Endothelial cell (in vitro differentiated cells): ENCODE data around the gene FLOT2. TPM values are rescaled to one million over a fixed set of nuclear protein-coding genes. Genes with fewer than 3 reads are reported as not detected.

Experiments used
- DNase-seq: peaks from one replicate; pipeline ENCODE4 v3.0.0; 2021; ENCODE audit warnings: low spot score
- H3K27ac Mint-ChIP-seq: one replicate; pipeline ENCODE4 v1.8.0; 2021; ENCODE audit warnings: mixed read lengths, inconsistent platforms; ENCODE audit not compliant: unreplicated experiment
- H3K27me3 Mint-ChIP-seq: one replicate; pipeline ENCODE4 v1.8.0; 2021; ENCODE audit warnings: mild to moderate bottlenecking, moderate library complexity, mixed read lengths, inconsistent platforms; ENCODE audit not compliant: unreplicated experiment
- H3K36me3 Mint-ChIP-seq: one replicate; pipeline ENCODE4 v1.8.0; 2021; ENCODE audit warnings: mild to moderate bottlenecking, low read depth, mixed read lengths, inconsistent platforms; ENCODE audit not compliant: unreplicated experiment
- H3K4me1 Mint-ChIP-seq: one replicate; pipeline ENCODE4 v1.8.0; 2021; ENCODE audit warnings: mild to moderate bottlenecking, mixed read lengths, inconsistent platforms; ENCODE audit not compliant: unreplicated experiment
- H3K4me3 Mint-ChIP-seq: one replicate; pipeline ENCODE4 v1.8.0; 2021; ENCODE audit warnings: mild to moderate bottlenecking, mixed read lengths, inconsistent platforms; ENCODE audit not compliant: unreplicated experiment
- H3K9me3 Mint-ChIP-seq: one replicate; pipeline ENCODE4 v1.8.0; 2021; ENCODE audit warnings: mixed read lengths, inconsistent platforms; ENCODE audit not compliant: unreplicated experiment
- microRNA-seq: library from miRNA; unstranded; fragments of <30 nt; microRNA quantifications from one replicate; pipeline ENCODE4, GENCODE V29; 2020; ENCODE audit not compliant: unreplicated experiment
- total RNA-seq: library from RNA; stranded (reverse); fragmentation: NEBNext Ultra II Directional; extraction: Animal tissue kit (Norgen Biotek cat#: 25700); gene quantifications from one replicate; pipeline ENCODE4 v1.2.1, GENCODE V29; 2021; ENCODE audit not compliant: unreplicated experiment
- TF ChIP-seq, protein P1 (sequence below): fragments of 200-600 bp; sonication (generic); IDR thresholded peaks from one replicate; pipeline ENCODE4 v1.5.0; 2021; ENCODE audit warnings: antibody characterized with exemption; ENCODE audit not compliant: unreplicated experiment

Gene FLOT2
- total RNA-seq, 1 donor from 2014 or later, result 156 TPM

DNA sequence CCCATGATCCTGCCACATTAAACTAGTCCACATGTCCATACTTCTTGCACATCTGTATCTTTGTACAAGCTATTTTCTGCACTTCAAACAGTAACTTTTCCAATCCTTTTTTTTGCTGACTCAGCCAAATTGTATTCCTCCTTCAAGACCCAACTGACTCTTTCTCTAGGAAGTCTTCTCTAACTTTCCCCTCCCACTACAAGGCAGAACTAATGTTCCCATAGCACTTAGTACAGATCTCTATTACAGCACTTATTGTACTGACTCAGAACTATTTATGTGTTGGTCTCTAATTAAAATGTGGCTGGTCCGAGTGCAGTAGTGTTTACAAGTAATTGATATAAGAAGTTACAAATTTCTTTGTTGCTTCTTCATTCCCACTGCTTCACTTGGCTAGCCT, 63.1 kb downstream of the FLOT2 start:
- peaks cover 19% of the 10 kb centered on the region for H3K36me3 Mint-ChIP-seq
- H3K9me3 Mint-ChIP-seq, result no peaks in the 10 kb centered on the region
- peak overlapping the region; percentile 1 for H3K4me3 Mint-ChIP-seq
- peaks cover 7% of the 10 kb centered on the region for H3K4me1 Mint-ChIP-seq
- DNase-seq, result no peak
- H3K27ac Mint-ChIP-seq, result peak overlapping the region; percentile 26
- H3K27me3 Mint-ChIP-seq, result no peaks in the 10 kb centered on the region
- TF ChIP-seq, protein P1, sequence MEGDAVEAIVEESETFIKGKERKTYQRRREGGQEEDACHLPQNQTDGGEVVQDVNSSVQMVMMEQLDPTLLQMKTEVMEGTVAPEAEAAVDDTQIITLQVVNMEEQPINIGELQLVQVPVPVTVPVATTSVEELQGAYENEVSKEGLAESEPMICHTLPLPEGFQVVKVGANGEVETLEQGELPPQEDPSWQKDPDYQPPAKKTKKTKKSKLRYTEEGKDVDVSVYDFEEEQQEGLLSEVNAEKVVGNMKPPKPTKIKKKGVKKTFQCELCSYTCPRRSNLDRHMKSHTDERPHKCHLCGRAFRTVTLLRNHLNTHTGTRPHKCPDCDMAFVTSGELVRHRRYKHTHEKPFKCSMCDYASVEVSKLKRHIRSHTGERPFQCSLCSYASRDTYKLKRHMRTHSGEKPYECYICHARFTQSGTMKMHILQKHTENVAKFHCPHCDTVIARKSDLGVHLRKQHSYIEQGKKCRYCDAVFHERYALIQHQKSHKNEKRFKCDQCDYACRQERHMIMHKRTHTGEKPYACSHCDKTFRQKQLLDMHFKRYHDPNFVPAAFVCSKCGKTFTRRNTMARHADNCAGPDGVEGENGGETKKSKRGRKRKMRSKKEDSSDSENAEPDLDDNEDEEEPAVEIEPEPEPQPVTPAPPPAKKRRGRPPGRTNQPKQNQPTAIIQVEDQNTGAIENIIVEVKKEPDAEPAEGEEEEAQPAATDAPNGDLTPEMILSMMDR, result no peak

Small RNA genes lying within 50 kb of the gene (microRNA-seq; reads per million reads assigned to microRNA genes)
- gene MIR451B, result not detected

Other genes with a start within 250 kb of the FLOT2 start
- gene SDF2, start 235.8 kb downstream of the FLOT2 start, total RNA-seq, result 52.8 TPM
- 87.4 TPM for gene SUPT6H, start 235.5 kb downstream of the FLOT2 start, total RNA-seq
- gene PROCA1, start 185.8 kb downstream of the FLOT2 start, total RNA-seq, result 12.0 TPM
- gene RAB34, start 179.9 kb downstream of the FLOT2 start, total RNA-seq, result 72.0 TPM
- gene RPL23A, start 177.7 kb downstream of the FLOT2 start, total RNA-seq, result 1,525 TPM
- 2.4 TPM for gene TLCD1, start 171.5 kb downstream of the FLOT2 start, total RNA-seq
- 6.7 TPM for gene NEK8, start 168.9 kb downstream of the FLOT2 start, total RNA-seq
- 166 TPM for gene TRAF4, start 153.7 kb downstream of the FLOT2 start, total RNA-seq
- 69.9 TPM for gene FAM222B, start 54.9 kb downstream of the FLOT2 start, total RNA-seq
- gene ERAL1, start 42.7 kb downstream of the FLOT2 start, total RNA-seq, result 61.1 TPM
- 8.2 TPM for gene DHRS13, start 5.3 kb upstream of the FLOT2 start, total RNA-seq
- 56.1 TPM for gene PHF12, start 53.8 kb upstream of the FLOT2 start, total RNA-seq
- 0.10 TPM for gene SEZ6, start 108.3 kb upstream of the FLOT2 start, total RNA-seq
- 3.3 TPM for gene PIPOX, start 145.4 kb upstream of the FLOT2 start, total RNA-seq